ENCODE results near the gene RPL38.

The RPL38 gene

DNA sequence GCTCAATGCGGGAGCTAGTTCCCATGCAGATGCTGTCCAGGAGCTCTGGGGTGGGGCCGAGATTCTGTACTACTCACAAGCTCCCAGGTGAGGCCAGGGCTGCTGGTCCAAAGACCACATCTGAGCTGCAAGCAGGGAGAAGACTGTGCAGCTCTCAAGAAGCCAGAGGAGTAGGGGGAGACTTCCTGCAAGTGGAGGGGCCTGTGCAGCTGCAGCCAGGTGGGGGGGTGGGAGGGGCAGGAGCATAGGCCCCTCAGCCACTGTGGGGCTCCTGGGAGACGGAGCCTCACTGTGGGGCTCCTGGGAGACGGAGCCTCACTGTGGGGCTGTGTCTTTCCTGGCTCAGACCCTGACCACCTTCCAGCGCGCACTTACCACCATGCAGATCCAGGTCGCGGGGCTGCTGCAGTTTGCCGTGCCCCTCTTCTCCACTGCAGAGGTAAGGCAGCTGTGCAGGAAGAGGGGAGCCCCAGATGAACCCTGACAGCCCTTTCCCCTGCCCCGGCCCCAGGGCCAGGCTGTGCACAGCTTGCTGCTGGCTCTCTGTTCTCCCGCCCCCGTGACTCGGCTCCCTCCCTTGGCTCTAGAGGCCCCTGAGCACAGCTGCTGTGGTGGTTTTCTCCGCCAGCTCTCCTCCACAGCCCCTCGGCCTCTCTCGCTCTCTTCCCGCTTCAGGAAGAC is 46.3 kb downstream of the RPL38 start:
- DNase-seq (ENCODE audit: low read depth), result no peak

- no peak for DNase-seq (ENCODE audit: low read depth)
Observed at GRCh38 chr17:74250324-74250995, 47.0 kb downstream of the RPL38 start.

DNA sequence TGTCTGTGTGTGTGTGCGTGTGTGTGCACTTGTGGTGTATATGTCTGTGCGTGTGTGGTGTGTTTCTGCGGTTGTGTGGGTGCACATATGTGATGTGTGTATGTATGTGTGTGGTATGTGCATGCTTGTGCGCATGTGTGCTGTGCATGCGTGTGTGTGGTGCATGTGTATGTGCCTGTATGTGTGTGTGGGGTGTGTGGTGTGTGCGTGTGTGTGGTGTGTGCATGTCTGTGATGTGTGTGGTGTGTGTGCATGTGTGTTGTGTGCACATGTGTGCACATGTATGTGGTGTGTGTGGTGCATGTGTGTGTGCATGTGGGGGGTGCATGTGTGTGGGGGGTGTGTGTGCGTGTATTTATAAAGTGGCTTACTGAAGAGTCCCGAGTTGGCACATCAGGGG is 47.6 kb downstream of the RPL38 start:
- DNase-seq (ENCODE audit: low read depth), result no peak

DNA sequence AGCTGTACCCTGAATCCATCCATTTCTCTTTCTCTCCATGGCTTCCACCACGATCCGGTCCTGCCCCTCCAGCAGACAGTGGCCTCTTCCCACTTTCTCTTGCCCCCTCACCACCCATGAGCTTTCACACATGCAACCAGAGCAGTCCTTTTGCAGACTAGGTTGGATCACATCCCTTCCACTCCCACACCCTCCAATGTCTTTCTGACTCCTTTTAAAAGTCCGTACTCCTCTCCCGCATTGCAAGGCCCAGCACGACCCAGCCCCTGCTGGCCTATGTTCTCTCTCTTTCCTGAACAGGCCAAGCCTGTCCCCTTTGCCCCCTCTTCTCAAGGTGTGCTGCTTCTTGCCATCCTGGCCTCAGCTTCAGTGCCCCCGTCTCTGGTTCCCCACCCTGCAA is 48.1 kb downstream of the RPL38 start:
- no peak for DNase-seq (ENCODE audit: low read depth)

- DNase-seq (ENCODE audit: low read depth), result no peak
Observed at GRCh38 chr17:74252211-74252610, 48.7 kb downstream of the RPL38 start.

DNA sequence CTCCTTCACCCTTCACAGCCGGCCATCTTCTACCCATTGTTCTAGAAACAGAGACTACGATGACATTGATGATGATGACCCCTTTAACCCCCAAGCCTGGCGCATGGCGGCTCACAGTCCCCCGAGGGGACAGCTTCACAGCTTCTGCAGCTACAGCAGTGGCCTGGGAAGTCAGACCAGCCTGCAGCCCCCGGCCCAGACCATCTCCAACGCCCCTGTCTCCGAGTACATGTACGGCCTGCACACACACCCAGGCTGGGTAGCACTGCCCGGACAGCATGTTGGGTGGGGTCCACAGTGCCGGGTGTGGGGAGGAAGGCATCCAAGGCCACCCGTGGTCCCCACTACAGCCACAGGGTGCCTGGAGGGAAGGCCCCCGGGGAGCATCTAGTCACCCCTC is 49.6 kb downstream of the RPL38 start:
- DNase-seq (ENCODE audit: low read depth), result no peak

DNA sequence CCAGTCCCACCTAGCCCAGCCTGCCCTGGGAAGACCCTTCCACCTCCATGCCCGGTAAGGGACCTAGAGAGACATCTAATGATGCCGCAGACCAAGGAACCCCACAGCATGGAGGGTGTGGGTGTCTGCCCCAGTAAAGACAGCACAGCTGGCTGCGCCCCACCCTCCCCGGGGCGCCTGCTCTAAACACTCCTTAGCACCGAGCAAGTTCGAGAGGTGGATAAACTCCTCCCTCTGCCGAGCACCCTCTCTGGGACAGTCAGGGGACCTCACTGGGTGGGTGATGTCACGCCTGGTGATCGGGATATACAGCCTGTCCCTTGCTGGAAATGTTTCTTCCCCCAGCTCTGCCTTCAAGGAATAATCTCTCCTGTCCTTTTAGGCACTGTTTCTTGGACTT is 53.8 kb downstream of the RPL38 start:
- DNase-seq (ENCODE audit: low read depth), result no peak

DNA sequence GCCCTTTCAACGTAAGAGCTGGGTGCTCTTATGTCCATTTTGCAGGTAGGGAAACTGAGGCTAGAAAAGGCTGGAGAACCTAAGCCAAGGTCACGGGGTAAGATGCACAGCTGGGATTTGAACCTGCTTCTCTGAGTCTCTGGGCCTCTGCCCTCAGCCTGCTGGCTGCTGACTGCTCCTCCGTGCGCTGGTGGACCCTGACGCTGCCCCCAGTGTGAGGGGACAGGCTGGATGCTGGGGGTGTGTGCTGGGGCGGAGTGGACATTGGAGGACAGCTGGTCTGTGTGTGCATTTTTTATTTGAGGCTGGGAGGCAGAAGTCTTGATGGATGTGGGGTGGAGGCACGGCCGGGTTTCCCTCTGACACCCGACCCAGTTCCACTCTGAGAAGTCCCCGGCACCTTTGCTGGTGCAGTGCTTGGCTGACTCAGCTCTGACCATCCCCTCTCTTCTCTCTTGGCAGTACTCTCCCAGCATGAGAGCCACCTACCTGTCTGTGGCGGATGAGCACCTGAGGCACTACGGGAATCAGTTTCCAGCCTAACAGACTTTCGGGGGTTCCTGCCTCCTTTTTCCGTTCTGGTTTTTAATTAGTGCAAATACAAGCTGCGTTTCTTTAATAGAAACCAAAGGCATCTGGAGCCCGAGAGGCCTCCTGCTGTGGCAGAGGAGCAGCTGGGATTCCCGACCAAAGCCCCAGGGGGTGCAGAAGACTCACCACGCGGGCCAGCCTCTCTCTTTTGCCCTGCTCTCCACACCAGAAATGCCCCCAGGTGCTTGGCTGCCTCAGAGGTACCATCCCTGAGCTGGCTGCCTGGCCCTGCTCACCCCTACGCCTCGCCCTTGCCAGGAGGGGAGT is 56.4 kb downstream of the RPL38 start:
- DNase-seq (ENCODE audit: low read depth), result no peak
